GM18507 (cell line): ENCODE measurements around the gene PLEKHG1.

Experiments
- DNase-seq: peaks from one replicate; pipeline ENCODE4 v3.0.0; 2011; ENCODE audit warnings: low read depth; ENCODE audit not compliant: insufficient read length; ENCODE audit errors: extremely low spot score
- FAIRE-seq: peaks from 2 replicates; lab custom pipeline; 2011; peaks lifted over from hg19 to GRCh38; lab: Jason Lieb, UNC

The PLEKHG1 gene

DNA sequence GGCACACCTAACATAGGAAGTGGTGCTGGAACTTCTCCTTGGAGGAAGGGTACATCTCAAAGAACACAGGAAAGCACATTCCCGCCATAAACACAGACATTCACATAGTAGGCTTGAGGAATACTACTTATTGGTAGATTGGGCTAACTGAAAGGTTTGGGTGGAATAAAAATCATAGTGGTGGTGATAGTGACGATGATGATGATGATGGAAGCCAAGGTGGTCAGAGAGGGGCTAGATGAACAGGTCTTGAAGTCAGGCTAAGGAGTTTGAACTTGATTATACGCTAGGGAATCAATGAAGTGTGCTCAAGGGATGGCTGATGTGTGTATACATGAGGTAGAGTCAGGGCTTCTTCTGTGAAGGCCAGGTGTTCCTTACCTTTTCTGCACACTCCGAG is 12.0 kb upstream of the PLEKHG1 start:
- no peak for DNase-seq
- no peak for FAIRE-seq

DNA sequence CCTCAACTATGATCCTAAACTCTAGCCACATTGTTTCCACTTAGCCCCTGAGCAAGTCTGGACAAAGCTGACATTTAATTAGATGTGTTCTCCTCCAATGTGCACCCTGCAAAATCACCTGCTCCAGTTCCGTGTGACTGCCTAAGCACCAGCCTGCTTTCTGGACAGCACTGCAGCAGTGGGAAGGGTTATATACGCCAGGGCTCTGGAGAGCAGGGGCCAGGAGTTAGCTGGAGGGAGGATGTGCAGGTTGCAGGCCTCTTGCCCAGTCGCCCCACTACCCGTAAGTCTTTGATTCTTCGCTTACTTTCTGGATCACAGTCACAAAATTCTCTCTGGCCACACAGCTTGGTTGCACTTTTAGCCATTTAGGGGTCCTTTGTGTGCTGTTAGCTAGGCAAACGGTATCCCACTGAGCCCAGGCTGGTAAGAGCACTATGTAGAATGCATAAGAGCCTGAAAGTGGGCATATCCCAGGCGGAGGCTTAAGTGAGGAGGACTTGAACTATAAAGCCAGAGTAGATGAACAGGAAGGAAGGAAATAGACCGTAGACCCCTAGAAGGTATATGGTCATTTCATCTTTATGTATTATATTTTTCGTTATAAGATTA is 10.7 kb upstream of the PLEKHG1 start:
- FAIRE-seq (no peak), DNase-seq (no peak)

DNA sequence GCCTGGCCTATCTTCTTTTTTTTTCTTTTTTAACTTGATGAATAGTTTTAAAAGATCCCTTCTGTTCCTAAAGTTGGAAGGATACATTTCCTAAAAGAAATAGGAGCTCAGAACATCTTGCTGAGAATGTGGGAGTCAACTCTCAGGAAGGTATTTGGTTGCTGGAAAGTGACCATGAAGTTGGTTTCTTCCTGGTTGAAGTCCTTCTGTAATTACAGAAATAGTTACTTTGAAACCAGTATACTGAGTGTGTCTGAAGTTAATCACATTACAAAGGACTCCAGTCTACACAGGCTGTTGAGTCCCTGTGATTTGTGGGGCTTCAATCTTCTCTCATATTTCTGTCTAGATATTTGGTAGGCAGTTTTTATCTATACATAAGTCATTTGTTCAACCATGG is 9.8 kb upstream of the PLEKHG1 start:
- no peak for FAIRE-seq
- DNase-seq = no peak

DNA sequence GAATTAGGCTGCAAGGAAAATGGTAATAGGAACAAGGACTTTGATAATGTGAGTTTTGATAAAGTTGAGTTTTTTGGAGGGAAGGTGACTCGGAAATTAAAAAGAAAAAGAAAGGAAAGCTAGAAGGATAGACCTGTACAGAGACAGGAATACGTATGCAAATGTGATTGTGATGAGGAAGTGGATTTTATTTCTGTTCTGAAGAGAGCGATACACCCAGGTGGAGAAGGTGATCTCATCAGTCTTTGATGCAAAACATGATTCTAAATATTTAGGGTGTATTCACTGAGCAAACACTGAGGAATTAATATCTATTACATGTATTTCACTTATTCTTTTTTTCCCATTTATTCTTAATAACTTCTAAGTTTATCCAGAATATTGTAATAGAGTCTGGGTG is 9.2 kb upstream of the PLEKHG1 start:
- DNase-seq = no peak
- FAIRE-seq = no peak

DNA sequence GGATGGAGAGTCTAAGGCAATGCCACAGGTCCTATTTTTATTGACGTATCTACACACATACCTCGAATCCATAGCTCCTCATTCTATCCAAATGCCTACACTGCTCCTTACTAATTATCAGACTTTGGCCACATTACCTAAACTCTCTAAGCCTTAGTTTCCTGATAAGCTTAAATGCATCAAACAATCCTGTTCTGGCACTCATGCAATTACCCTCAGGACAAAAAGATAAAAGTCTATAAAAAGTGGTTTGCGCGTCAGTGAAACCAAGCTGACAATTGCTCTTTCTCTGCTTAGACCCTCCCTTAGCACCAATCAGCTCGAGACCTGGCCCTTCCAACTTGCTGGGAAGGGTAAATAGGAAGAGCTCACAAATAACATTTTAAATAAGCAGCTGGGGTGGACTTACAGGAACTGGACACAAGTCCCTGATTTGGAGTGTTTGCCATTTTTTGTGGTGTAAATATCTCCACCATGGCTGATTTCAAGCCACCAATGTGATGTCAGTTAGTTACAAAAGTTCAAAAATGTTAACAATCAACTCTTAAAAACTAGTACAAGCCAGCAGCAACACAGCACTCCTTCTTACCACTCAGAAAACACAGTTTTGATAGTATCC is 7.2 kb upstream of the PLEKHG1 start:
- DNase-seq = no peak
- no peak for FAIRE-seq

DNA sequence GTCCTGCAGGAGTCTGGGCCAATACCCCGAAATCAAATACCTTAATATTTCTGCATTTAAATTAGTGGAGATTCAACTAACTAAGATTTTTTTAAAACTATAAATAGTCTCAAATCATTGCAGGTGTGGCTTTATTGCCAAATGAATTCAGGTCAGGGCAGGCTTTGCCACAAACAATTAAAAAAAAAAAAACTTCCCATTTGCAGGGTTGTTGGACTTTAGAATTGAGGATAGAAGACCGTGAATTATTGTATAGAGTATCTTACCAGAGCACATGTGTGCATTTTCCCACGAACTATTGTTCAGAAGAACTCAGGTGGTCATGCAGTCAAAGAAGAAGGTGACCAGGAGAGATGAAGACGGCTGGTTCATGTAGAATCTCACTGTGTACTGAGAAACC is 6.6 kb upstream of the PLEKHG1 start:
- DNase-seq (no peak), FAIRE-seq (no peak)

DNA sequence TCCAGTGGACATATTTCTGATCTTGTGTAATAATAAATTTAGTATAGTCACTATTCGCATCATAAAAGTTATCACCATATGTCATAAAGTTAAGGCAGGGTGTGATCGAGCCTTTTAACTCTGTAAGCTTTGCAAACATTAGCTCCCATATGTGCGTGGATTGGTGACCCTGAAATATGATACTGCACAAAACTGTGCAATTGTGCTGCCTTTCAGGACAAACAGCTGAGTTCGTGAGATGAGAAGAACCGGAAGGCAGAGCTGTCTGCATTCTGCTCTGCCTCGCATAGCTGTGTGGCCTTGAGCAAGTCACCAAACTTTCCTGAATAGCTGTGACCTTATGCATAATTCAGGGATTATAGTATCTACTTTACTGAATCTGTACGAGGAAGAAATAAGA is 3.2 kb upstream of the PLEKHG1 start:
- DNase-seq = no peak

DNA sequence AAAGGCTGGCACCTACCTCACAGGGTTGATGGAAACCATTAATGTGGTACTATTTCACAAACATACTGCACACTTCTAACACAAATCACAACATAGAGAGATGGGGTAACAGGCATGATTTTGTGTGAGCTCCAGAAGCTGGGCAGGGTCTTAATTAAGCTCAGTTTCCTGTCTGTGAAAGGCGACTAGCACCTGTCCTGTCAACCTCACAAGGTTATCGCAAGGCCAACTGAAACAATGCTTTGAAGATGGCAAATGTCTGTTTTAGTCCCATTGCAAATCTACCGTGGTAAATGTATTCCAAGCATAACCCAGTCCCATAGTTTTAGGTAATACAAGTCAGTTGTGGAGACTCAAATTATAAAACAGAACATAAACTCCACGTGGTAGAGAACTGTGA is 1.3 kb upstream of the PLEKHG1 start:
- FAIRE-seq = no peak
- DNase-seq = no peak

More for the DNA sequence above, 3.2 kb upstream of the PLEKHG1 start:
- FAIRE-seq = no peak

DNA sequence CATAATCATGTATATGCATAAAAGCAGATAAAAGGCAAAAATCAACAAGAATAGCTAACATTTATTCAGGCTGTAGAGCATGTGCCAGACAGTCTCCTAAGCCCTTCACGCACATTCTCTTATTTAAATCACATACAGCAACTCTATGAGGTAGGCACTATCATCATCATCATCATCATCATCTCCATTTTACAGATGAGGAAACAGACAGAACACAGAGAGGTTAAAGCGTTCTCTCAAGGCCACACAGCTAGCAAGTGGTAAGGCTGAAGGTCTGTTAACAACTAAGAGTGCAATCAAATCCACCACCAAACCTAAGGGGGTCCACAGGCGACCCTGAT is 857 bp upstream of the PLEKHG1 start:
- FAIRE-seq (no peak), DNase-seq (no peak)

DNA sequence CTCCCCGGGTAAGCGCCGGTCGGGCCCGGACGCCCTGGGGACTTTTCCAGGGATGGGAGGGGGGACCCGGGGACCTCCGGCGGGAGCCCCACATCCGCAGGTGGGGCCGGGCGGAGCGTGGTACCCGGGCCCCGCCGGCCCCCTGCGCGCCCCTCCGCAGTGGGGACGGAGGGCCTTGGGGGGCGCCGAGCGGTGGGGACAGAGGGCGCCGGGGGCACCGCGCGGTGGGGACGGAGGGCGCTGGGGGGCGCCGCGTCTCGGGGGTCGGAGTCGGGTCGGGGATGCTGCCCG is 270 bp downstream of the PLEKHG1 start:
- no peak for FAIRE-seq

DNA sequence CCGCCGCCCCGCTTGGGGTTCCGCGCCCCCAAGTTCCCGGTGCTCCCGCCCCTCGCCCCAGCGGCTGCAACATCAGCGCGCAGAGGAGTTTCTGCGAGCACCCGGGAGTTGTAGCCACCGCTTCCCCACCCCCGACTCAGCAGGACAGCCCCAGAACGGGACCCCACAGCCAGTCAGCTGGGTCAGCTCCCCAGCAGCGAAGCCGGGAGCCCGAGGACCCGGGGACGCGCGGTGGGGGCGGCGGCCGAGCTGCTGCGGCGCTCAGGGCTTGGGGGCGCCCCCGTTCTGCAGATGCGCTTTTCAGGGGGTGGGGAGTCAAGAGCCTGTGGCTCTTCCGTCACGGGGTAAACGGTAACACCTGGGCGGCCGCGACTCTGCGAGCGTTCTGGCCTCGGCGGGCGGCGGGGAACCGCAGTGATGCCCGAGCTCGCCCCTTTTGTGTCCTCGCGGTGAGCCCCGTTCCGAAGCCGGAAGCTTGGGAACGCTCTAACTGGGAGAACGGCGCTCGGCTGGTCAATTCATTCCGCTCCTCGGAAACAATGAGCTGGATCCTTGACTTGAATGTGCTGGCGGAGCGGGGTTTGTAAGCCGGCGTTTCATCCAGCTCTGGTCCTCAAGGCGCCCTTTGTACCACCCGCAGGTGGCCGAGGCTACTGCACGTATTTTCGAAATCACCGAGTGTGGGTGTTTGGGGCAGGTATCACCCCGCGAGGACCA is 774 bp downstream of the PLEKHG1 start:
- FAIRE-seq (peak; percentile 83), DNase-seq (peak; percentile 61)

More for the DNA sequence above, 270 bp downstream of the PLEKHG1 start:
- DNase-seq = no peak

DNA sequence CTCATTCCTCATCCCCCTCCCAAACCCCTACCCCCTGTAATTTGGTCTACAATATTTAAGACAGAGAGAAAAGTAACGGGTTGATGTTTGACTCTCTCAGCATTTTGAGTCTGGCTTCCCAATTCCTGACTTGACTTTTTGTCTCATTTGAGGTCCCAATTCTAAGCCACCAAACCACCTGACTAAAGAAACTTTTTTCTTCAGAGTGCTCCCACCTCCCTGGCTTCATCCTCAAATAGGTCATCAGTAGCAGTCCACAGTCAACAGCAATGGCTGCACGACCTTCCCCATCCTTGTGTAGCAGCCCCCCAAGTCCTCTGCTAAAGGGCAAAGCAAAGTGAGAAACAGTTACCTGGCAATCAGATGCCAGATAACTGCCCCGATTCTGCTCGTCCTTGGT is 1.8 kb downstream of the PLEKHG1 start:
- DNase-seq (no peak), FAIRE-seq (no peak)

DNA sequence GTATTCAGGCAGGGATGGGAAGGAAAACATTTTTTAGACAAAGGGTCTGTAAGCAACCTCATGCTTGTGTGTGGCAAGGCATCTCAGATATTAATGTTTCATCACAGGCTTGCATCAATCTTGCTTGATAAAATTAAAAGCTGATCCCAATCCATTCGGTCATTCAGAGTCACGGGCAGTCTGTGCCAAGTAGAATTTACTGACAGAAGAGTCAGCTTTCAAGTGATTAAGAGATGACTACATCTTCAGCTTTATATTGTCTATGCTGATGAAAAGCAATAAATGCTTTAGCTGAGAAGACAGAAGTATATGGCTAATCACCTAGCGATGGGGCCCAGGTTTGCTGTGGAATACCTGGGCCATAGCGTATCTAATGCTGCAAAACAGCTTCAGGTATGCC is 3.5 kb downstream of the PLEKHG1 start:
- no peak for FAIRE-seq
- no peak for DNase-seq

DNA sequence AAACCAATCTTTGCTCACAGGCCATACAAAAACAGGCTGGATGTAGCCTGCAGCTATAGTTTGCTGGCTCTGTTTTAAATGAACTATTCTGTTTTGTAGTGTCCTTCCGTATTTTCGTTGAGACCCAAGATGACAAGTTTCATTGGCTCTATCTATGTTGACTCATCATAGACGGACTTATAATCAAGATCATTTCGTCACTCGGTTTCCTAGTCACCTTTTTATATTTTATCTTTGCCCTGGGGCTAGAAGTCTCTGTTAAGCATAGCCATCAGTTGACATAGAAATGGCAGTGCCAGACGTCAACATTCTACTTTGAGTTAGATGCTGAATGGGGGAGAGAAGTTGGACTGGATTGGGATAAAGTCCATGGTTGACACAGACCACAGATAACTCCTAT is 4.8 kb downstream of the PLEKHG1 start:
- DNase-seq (no peak), FAIRE-seq (no peak)

DNA sequence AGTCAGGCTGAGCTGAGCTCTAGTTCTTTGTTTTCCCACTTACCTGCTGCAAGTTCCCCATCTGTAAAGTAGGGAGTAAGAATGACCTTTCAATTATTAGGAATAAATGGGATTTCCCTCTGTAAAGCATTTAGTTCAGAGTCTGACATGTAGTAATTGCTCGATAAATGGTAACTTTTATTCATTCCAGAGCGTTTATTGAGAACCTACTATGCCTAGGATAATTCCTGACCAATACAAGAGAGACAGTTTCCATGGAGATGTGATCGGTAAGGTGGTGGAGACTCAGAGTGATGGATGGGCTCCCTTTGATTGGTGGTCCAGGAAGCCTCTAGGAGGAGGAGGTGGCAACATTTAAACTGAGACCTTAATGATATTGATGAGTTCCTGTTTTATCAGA is 5.6 kb downstream of the PLEKHG1 start:
- FAIRE-seq = no peak
- no peak for DNase-seq

DNA sequence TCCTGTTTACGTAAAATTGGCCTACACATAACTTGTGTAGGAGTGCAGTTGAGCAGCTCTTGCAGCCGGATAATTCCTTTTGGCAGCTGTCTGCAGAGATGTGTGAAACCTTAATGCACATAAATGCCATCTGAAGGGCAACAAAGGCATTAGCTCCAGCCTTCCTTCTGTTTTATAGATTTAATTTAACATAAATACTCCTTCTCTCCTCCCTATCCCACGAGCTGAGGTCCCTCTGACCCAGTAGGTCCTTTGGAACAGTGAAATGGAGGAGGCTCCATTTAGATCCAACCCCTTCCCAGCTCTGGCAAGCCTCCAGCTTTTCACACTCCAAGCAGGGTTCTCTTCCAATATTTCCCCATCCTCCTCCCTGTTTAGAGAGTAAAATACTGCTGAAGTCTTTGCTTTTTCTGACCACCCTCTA is 6.5 kb downstream of the PLEKHG1 start:
- FAIRE-seq = no peak
- no peak for DNase-seq

DNA sequence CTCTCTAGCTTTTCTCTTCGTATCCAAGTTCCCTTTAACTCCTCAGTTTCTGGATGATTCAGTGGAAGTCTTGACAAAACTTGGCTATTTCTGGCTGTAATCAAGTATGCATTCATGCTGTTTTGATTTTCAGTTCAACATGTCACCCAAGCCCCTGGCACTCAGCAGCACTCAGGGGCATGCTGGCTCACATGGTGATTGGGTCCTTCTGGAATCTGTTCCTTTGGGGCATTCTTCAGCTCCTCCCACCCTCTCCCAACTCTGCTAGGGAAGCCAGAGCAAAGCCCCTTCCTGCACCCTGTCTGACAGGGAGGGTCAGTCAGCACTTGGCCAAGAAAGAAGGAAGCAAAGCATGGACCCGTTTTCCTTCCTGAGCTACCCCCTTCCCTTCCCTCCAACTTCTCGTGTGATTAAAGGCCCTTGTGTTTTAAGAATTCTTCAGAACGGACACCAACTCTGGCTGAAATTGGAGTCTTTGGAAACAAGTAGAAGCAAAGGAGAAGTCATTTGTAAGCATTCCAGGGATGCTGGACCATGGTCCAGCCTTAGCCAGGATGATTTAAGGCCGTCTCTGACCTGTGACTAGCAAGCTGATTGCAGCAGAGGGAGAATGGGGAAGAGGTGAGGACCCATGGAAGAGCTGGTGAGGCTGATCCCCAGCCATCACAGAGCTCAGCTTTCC is 7.1 kb downstream of the PLEKHG1 start:
- FAIRE-seq = no peak
- no peak for DNase-seq

DNA sequence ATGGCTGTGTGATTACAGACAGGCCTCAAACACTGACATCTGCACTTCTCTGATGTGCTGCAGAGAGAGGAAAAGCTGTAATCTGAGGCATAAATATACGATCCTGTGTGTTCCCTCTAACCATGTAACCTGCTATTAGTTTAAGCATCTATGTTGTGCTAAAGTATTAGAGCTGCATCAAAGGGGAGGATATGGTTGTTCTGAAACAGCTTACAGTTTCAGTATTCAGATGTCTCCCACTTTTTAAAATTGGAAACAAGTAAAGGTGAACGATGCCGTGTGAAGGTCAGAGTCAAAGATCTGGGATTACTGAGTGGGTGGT is 7.6 kb downstream of the PLEKHG1 start:
- DNase-seq (no peak), FAIRE-seq (no peak)

DNA sequence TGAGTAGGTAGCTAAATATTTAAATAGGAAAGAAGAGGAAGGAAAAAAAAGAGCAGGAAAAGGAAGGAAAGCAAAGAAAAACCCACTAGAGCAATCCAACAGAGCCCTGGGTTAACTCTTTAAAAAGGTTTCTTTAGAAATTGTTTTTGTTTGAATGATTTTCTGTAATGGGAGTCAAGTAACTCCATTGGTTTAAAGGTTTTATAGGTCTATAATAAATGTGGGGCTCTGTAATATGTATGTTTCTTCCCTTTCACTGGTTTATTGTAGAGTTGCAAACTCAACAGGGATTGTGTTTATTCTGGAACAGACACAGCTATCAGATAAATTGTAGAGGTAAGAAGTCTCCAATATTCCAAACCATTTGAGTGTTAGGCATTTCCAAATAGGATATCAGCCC is 10.9 kb downstream of the PLEKHG1 start:
- FAIRE-seq (peak; percentile 38), DNase-seq (no peak)

DNA sequence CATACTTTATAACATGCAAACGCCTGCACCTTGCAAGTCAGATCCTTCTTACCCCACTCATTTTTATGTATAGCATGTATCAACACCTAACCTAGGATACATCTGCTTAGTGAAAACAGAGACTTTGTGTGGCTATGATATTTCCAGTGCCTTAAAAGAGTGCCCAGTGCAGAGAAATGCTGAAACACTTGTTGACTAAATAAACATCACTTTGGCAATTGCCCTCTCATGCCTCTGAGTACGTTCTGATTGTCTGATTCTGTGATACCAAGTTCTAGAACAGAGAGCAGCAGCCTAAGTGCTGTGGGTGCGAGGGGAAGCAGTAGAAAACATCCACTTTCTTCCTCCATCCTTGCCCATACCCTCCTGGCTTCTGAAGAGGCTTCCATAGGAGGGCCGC is 13.6 kb downstream of the PLEKHG1 start:
- FAIRE-seq = no peak
- DNase-seq = no peak

DNA sequence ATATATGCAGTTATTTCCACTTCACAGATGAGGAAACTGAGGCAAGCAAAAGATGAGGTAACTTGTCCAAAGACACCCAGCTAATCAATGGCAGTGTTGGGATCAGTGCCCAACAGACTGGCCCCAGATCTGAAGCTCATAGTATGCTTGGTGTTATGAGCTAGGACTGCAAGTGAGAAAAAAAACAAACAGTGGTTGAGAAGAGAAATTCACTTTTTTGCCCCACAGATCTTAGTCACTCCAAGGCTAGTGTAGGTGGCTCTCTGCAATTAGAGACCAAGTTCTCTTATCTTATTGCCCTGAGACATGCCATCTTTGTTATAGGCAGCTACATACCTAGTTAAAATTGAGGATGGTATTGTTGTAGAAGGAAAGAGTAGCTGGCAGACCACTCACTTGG is 16.3 kb downstream of the PLEKHG1 start:
- FAIRE-seq (no peak), DNase-seq (no peak)
